Hepatocyte (in vitro differentiated cells): ENCODE results near the gene RIMBP2.

Experiments
- CTCF ChIP-seq: fragments of 200-600 bp; sonication (generic); IDR thresholded peaks from 2 replicates; pipeline ENCODE4 v1.5.1; 2016; ENCODE audit warnings: antibody characterized with exemption, mild to moderate bottlenecking; ENCODE audit not compliant: poor library complexity
- EZH2 ChIP-seq: fragments of 200-600 bp; sonication (generic); IDR thresholded peaks from 2 replicates; pipeline ENCODE4 v1.6.1; 2016; ENCODE audit warnings: antibody characterized with exemption, mild to moderate bottlenecking, borderline replicate concordance
- EZH2phosphoT487 ChIP-seq: fragments of 200-600 bp; sonication (generic); IDR thresholded peaks from one replicate; pipeline ENCODE4 v1.6.1; 2018; ENCODE audit warnings: antibody characterized with exemption, mild to moderate bottlenecking, low read depth, moderate library complexity; ENCODE audit not compliant: unreplicated experiment, severe bottlenecking

GRCh38 chr12:130650131-130650530 is 66.0 kb downstream of the RIMBP2 start:
- TF ChIP-seq CTCF (no peak), EZH2phosphoT487 (no peak), EZH2 (no peak)
